Fibroblast of skin of right quadriceps (primary cell): ENCODE results near the gene FRRS1L.

ENCODE experiments used
- DNase-seq: peaks from one replicate; pipeline ENCODE4 v3.0.0-alpha.2; 2013

The FRRS1L gene

GRCh38 chr9:109172935-109173334, 5.9 kb upstream of the FRRS1L start:
- no peak for DNase-seq

DNA sequence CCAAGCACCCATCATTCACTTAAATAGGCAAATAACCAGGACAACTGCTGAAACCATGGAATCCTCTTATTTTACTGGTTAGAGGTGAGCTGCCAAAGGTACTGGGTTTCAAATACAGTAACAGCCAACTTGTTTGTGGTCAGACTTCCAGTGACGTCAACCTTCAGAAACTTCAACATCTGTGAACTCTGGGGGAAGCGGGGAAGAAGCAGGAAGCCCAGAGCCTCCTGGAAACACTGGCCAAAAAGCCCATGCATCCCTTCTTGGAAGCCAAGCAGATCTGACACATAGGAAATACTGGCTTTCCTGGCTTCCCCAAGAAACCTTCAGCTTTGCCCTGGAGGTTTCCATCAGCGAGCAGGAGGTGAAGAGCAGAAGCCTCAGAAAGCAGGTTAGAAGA, 4.9 kb upstream of the FRRS1L start:
- DNase-seq = peak; percentile 56

DNA sequence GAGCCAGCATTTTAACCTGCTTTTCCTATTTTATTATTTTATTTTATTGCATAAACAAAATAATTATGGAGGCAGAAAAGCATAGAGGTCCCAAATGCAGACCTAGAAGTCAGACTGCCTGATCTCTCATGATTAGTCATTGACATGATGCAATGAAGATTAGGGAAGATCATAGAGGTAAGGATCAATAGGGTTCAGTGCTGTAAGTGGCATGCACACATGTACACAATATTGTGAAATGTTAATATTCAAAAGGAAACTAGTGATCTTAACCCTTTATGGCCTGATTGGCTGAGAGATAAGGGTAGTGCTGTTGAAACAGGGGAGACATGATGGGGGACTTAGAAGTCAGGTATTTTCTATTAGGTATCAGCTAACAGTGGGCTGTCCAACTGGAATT, 1.1 kb upstream of the FRRS1L start:
- DNase-seq = no peak

DNA sequence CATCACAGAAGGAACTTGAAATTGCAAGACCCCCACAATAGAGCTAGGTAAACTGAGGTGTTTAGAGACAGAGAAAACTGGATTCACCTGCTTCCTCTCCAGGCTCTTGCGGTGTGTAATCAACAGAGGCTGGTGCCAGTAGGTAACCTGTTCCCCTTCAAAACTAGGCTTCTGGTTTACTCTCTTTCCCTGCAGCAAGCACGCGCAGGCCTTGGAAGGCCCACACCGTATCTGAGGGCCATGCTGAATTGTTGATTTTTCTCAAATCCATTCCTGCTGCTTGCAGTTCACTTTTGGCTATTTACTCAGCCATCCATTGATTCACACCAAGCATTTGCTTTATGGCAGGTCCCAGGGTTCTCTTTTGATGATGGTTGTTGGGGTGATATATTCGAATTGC, 667 bp upstream of the FRRS1L start:
- DNase-seq = no peak

GRCh38 chr9:109166171-109166770, 778 bp downstream of the FRRS1L start:
- no peak for DNase-seq

DNA sequence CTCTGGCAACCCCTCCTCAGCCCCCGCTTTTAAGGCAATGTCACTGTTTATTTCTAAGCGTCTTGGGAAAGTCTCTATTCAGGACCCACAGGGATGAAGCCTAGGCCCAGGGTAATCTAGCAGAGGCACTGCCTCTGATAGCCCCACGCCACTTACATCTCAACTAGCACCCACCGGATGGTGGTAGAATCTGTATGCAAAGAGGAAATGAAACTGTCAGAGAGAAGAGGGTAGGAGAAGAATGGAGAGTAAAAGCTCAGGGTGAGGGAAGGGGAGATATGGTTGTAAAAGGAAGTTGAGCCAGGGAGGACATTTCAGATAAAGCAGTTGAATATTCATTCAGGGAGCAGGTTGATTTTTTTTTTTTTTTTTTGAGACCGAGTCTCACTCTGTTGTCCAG, 3.0 kb downstream of the FRRS1L start:
- no peak for DNase-seq

DNA sequence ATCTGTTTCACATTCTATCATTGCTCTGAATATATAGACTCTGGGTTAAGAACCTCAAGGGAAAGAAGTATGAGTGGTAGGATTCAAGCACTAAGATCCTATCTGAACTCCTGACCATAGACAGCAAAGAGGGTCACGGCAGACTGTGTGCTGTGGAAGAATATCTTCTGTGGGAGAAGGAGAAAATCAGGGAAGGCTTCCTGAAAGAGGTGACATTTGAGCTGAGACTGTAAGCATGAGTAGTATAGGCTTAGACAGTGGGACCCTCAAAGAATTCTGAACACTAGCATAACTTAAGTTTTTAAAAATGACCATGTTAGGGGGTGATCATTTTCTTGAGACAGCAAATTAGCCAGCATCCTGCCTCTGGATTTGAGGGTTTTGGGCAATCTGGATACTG, 3.9 kb downstream of the FRRS1L start:
- DNase-seq = no peak

GRCh38 chr9:109162677-109163076, 4.4 kb downstream of the FRRS1L start:
- DNase-seq = no peak

DNA sequence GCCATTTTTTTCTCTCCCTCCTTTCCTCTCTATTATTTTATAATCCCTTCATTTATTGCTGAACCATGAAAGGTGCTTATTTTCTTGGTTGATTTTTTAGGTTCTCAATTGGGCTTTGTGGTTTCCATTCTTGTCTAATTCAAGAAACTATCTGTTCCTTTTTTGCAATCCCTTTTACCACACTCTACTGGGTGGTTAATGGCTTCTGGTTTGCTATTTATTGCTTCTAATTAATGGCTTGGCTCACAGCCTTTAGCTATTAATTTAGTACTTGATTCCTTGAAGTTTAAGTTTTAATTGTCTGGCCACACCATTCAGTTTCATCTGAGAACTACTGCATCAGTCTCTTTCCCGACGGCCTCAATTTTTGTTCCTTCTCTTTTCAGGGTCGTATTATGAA, 5.6 kb downstream of the FRRS1L start:
- DNase-seq = no peak

GRCh38 chr9:109159583-109159982, 7.5 kb downstream of the FRRS1L start:
- no peak for DNase-seq

DNA sequence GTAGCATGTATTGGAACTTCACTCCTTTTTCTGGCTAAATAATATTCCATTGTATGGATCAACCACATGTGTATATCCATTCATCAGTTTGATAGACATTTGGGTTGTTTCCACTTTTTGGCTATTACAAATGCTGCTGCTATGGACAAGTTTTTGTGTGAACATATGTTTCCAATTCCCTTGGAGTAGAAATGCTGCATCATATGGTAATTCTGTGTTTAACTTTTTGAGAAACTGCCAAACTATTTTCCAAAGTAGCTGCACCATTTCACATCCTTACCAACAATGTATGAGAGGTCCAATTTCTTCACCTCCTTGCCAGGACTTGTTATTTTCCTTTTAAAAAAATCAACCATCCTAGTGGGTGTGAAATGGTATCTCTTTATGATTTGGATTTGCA, 8.4 kb downstream of the FRRS1L start:
- peak; percentile 71 for DNase-seq

- no peak for DNase-seq
Observed at GRCh38 chr9:109156708-109157107, 10.3 kb downstream of the FRRS1L start.

DNA sequence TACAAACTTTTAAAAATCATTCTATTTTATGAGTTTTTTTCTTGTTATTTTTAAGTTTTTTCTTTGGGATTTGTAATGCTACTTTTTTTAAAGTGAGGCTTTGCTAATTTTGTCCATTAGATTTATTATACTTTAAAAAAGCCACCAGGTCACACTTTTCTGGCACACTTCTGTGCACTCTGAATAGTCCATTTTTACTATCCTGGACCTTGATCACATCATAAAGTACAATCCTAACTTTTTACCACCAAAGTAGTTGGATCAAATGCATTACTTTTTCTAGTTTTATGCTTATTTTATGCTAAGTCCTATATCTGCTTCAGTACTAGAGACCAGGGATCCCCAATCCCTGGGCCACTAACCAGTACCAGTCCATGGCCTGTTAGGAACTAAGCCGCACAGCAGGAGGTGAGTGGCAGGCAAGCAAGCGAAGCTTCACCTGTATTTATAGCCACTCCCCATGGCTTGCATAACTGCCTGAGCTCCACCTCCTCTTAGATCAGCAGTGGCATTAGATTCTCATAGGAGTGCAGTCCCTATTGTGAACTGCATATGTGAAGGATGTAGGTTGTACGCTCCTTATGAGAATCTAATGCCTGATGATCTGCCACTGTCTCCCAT, 16.0 kb downstream of the FRRS1L start:
- no peak for DNase-seq

- DNase-seq = no peak
Observed at GRCh38 chr9:109149722-109150121, 17.3 kb downstream of the FRRS1L start.

DNA sequence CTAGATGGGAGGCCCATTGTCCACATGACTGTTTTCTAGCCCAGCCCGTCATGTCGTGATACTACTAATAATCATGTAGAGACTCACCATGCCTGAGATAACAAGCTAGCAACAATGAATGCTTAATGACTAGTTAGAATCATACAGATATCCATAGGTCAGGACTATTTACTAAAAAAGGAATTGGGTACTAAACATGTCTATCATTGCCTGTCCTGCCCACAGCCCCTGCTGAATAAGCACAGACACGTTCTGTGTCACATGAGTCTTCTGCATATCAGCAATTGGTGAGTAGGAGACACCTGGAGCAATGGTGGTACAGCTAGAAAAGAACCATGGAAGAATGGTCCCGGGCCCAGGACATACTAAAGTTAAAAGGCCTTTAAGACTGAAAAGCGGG, 18.0 kb downstream of the FRRS1L start:
- DNase-seq = no peak

- no peak for DNase-seq
Observed at GRCh38 chr9:109145051-109145450, 22.0 kb downstream of the FRRS1L start.

DNA sequence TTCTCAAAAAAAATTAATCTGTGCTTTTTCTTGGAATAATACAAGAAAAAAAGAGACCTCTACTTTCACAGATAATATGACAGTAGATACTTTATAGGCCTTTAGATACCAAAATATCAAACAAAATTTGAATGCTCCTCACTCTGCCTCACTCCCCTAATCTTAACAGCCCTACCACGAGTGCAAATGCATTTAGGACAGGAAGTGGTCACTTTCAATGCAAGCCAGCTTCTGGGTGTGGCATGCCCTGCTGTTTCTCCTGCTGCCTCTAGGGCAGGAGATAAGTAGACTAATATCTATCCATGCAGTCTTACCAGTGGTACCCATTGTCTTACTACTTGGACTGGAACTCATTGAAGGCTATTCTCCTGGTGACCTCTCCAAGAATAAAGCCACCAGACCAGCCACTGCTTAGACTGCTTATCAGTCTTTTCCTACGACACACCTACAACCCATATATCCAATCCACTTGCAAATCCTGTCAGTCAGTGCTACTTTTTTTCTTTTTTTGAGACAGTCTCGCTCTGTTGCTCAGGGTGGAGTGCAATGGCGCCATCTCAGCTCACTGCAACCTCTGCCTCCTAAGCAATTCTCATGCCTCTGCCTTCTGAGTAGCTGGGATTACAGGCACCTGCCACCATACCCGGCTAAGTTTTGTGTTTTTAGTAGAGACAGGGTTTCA, 23.0 kb downstream of the FRRS1L start:
- peak; percentile 14 for DNase-seq

- DNase-seq = no peak
Observed at GRCh38 chr9:109141375-109141774, 25.7 kb downstream of the FRRS1L start.

- DNase-seq = no peak
Observed at GRCh38 chr9:109139851-109140250, 27.2 kb downstream of the FRRS1L start.

DNA sequence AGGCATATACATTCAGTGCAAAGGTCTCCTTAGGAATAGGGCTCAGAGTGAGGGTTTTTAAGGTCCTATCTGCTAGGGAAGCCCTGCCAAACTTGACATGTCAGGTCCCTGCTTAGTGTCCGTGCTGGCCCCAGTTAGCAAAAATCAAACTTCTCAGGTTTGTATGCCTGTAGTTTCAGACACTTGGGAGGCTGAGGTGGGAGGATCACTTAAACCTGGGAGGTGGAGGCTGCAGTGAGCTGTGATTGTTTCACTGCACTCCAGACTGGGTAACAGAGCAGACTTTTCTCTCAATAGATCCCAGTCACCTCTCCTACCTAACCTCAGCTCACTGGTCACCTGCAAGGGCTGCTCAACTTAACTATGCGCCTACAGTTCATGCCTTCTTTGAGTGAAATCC, 28.6 kb downstream of the FRRS1L start:
- no peak for DNase-seq

DNA sequence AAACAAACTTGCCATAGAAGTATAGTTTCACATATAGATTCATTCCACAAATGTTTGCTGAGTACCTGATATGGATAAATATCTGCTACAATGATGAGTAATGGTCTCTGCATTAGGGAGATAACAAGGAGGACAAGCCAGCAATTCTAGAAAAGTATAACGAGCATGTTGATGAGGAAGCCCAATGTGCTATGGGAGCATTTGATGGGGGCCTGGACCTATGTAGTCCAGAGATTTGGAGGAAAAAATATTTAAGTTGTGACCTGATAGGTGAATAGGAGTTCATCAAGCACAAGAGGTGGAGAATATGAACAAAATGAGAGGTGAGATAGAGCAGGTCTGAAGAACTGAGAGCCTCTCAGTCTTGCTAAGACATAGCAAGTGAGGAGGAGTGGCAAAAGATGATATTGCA, 32.9 kb downstream of the FRRS1L start:
- DNase-seq = no peak

- DNase-seq = no peak
Observed at GRCh38 chr9:109133533-109133932, 33.5 kb downstream of the FRRS1L start.

GRCh38 chr9:109132567-109133021, 34.5 kb downstream of the FRRS1L start:
- DNase-seq = no peak

DNA sequence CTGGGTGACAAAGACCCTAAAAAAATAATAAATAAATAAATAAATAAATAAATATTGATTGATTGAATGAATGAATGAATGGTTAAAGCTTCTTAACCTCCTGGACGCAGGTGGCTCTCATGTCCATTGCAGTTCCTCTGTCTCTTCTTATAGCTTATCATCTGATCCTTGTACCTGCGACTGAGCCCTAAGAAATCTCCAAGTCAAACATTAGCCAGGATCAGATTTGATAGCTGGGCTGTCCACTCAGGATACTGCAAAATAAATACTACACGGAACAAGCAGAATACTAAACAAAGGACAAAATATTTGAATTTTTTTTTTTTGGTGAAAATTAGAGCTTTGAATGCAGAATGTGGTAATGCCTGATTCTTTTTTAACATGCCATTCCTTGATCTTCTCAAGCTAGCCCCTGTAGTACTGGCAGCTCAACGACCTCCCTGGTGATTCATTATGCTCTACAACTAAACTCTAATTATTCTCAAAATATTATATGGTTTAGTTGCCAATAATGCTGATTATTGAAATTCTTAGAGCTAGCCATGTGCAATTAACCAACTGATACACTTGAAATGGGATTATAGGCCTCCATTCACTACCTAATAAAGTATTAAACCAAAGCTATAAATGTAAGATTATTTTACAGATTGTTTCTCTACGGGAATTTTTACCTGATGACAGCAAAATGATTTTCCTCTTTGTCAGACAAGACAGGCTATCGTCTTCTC, 37.4 kb downstream of the FRRS1L start:
- no peak for DNase-seq
